Panc1 (cell line): ENCODE measurements around the gene MGST2. TPM values are rescaled to one million over a fixed set of nuclear protein-coding genes. Genes with fewer than 3 reads are reported as not detected.

Experiments
- ATAC-seq: fragments of 200-7000 bp; cut with Tn5 transposase; 2 replicates; pipeline ENCODE4 v1.9.1; 2020; ENCODE audit warnings: mild to moderate bottlenecking, moderate library complexity
- BruUV-seq: library from RNA; stranded (reverse); fragments of 400-500 nt; replicated peaks from 2 replicates; lab custom pipeline; 2021; lab: Mats Ljungman, UMichigan
- CTCF ChIA-PET: fragments of 300-600 bp; sonication (Branson Sonifier 250); formaldehyde crosslinking; loops from one replicate; lab custom pipeline; 2022; ENCODE audit warnings: antibody characterized with exemption; lab: Charles Lee
- POLR2A ChIA-PET: fragments of 300-600 bp; sonication (Branson Sonifier 250); formaldehyde crosslinking; loops from one replicate; lab custom pipeline; 2022; ENCODE audit warnings: antibody characterized with exemption; lab: Charles Lee
- DNase-seq: peaks from one replicate; pipeline ENCODE4 v3.0.0-alpha.2; 2010; ENCODE audit warnings: low read depth, low spot score
- H3K27ac ChIP-seq: 2 replicates; pipeline ENCODE4 v1.5.1; 2011; ENCODE audit warnings: mild to moderate bottlenecking, low read length, inconsistent platforms
- H3K27me3 ChIP-seq: fragments of 200-500 bp; sonication (Bioruptor generic); 2 replicates; pipeline ENCODE4 v1.6.0; 2014; ENCODE audit warnings: low read length, inconsistent platforms; ENCODE audit not compliant: control insufficient read depth, insufficient read depth
- H3K36me3 ChIP-seq: fragments of 200-500 bp; sonication (Bioruptor generic); 2 replicates; pipeline ENCODE4 v1.5.1; 2014; ENCODE audit warnings: inconsistent platforms, mild to moderate bottlenecking, low read length, moderate library complexity; ENCODE audit not compliant: control insufficient read depth, insufficient read depth
- H3K4me1 ChIP-seq: 2 replicates; pipeline ENCODE4 v1.5.1; 2011; ENCODE audit warnings: inconsistent platforms, mild to moderate bottlenecking, low read length, moderate library complexity; ENCODE audit not compliant: control insufficient read depth, insufficient read depth
- H3K4me3 ChIP-seq, 2 experiments: 2 replicates each; pipeline ENCODE4 v1.5.1; 2011 to 2012; ENCODE audit warnings: low read depth in 2 of 2, low read length in 2 of 2, mild to moderate bottlenecking in 2 of 2, inconsistent platforms in 1 of 2, moderate library complexity in 1 of 2
- H3K9me3 ChIP-seq: fragments of 200-500 bp; sonication (Bioruptor generic); 2 replicates; pipeline ENCODE4 v1.5.1; 2014; ENCODE audit warnings: low read depth, mild to moderate bottlenecking, inconsistent platforms, low read length, moderate library complexity; ENCODE audit not compliant: control insufficient read depth, insufficient read depth
- CTCF ChIP-seq: fragments of 450-650 bp; IDR thresholded peaks from 2 replicates; pipeline ENCODE4 v1.5.1; 2017; ENCODE audit warnings: mild to moderate bottlenecking
- POLR2AphosphoS5 ChIP-seq: IDR thresholded peaks from 2 replicates; pipeline ENCODE4 v1.6.1; 2012; ENCODE audit warnings: mild to moderate bottlenecking, low read depth, low read length, moderate library complexity
- REST ChIP-seq, 2 experiments: IDR thresholded peaks; 2 replicates each; pipeline ENCODE4 v1.6.1; 2011 to 2012; ENCODE audit warnings: low read depth in 2 of 2, control low read depth in 1 of 2, low read length in 1 of 2, mild to moderate bottlenecking in 1 of 2, moderate library complexity in 1 of 2; ENCODE audit not compliant: insufficient read depth in 1 of 2
- SIN3A ChIP-seq: IDR thresholded peaks from 2 replicates; pipeline ENCODE4 v1.6.1; 2012; ENCODE audit warnings: low read depth, mild to moderate bottlenecking, low read length, moderate library complexity, borderline replicate concordance; ENCODE audit not compliant: insufficient read depth
- TCF7L2 ChIP-seq: IDR thresholded peaks from 2 replicates; pipeline ENCODE4 v1.6.1; 2011; ENCODE audit warnings: mild to moderate bottlenecking, low read depth, low read length, inconsistent platforms
- in situ Hi-C: cut with HindIII; loops from 2 replicates; pipeline ENCODE4 v1.10.0; 2016; ENCODE audit warnings: low sequenced_read_pairs, low pct_unique_long_range_greater_than_20kb
- intact Hi-C: fragments of 100-400 bp; cut with micrococcal nuclease; formaldehyde crosslinking; loops from one replicate; pipeline ENCODE4 v1.10.0; 2022; ENCODE audit not compliant: unreplicated experiment
- total RNA-seq: library from RNA; stranded (reverse); gene quantifications from one replicate; pipeline ENCODE4 v1.2.1, GENCODE V29; 2021; ENCODE audit not compliant: unreplicated experiment

MGST2 gene
- total RNA-seq, 1 experiment from 2014 or later = 17.4 TPM

- CTCF ChIA-PET = no interaction called here
- ATAC-seq = no peak
Measured at GRCh38 chr4:139629436-139630125, 36.0 kb upstream of the MGST2 start.

GRCh38 chr4:139630126-139630495 is 35.5 kb upstream of the MGST2 start:
- Histone ChIP-seq H3K4me1 (no peaks in the 10 kb centered on the region), H3K27ac (no peak overlapping the region), H3K36me3 (no peaks in the 10 kb centered on the region), H3K27me3 (no peaks in the 10 kb centered on the region), H3K4me3 (no peak overlapping the region), H3K9me3 (no peaks in the 10 kb centered on the region)
- ATAC-seq (no peak), DNase-seq (no peak)
- intact Hi-C loops (no loop called here), in situ Hi-C loops (no loop called here)
- TF ChIP-seq POLR2AphosphoS5 (no peak), CTCF (no peak)
- BruUV-seq = no TSS peak
- ChIA-PET CTCF (no interaction called here), POLR2A (no interaction called here)

More at GRCh38 chr4:139629436-139630125, 36.0 kb upstream of the MGST2 start:
- intact Hi-C loops (no loop called here), in situ Hi-C loops (no loop called here)
- Histone ChIP-seq H3K9me3 (no peaks in the 10 kb centered on the region), H3K4me3 (no peak overlapping the region), H3K36me3 (no peaks in the 10 kb centered on the region), H3K4me1 (no peaks in the 10 kb centered on the region), H3K27me3 (no peaks in the 10 kb centered on the region), H3K27ac (no peak overlapping the region)
- BruUV-seq = no TSS peak
- POLR2A ChIA-PET = no interaction called here
- no peak for DNase-seq
- no peak for TF ChIP-seq CTCF
- TF ChIP-seq TCF7L2 = no peak
- TF ChIP-seq SIN3A = no peak
- no peak for TF ChIP-seq REST (IDR thresholded peaks at IDR 0.05; ENCODE audit: insufficient read depth in 1 of 2, low read depth in 2 of 2, low read length in 1 of 2)
- no peak for TF ChIP-seq POLR2AphosphoS5
